Measurements from ENCODE around the gene OOEP. TPM values are rescaled to one million over a fixed set of nuclear protein-coding genes. Genes with fewer than 3 reads are reported as not detected.
A peak's percentile ranks its signal among the peaks of the same experiment; 100 is the strongest.

OOEP gene
- not detected in 2 replicates for total RNA-seq (2012; rRNA removed)
- polyA plus RNA-seq (2012; rRNA removed), result not detected in 2 replicates
- 0.12 TPM in 1 of 2 replicates, not detected in the other for polyA plus RNA-seq (2012; cell fraction: cytosol; rRNA removed)
- polyA plus RNA-seq (2012; cell fraction: nucleus; rRNA removed; ENCODE audit: low replicate concordance), result 0.08 TPM in 1 of 2 replicates, not detected in the other
- percentile 15 among the genes with signal in this experiment for Bru-seq, nascent RNA
- percentile 16 among the genes with signal in this experiment for BruChase-seq, experiment 1, labeled RNA remaining after a 6-hour chase
- percentile 18 among the genes with signal in this experiment for BruChase-seq, experiment 2, labeled RNA remaining after a 2-hour chase
- long read RNA-seq, result 0 reads

DNA sequence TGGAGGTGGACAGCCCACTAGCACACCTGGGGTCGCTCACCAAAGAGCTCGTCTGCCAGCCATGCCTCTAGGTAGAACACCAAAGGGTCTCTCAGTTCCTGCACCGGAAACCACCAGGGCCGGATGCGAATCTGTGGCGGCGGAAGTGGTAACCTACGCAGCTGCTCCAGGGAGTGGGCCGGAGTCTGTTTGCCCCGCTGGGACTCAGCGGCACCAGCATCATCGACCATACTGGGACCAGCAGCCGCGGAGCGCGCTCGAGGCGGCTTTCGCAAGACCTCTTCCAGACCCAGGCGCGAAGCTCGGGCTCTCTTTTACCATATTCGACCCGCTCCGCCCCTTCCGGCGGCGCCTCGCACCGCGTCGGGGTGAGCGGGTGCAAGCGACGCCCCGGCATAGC lies at the start of gene OOEP:
Gene OOEP (minus strand): TSS at position 335 of the 400 bp plus-strand sequence. CDS start 105 bp downstream, at position 230.
- Histone ChIP-seq H2AK5ac (ENCODE audit: low read depth, low read length) (no peak within 1 kb of the TSS), H3K14ac (replicated peaks; ENCODE audit: low read depth, low read length) (no peak within 1 kb of the TSS), H3K9me1 (ENCODE audit: insufficient read depth, low read length) (no peaks in the 10 kb centered on the region), H4K8ac (ENCODE audit: low read depth in 2 of 2, low read length in 2 of 2) (no peak within 1 kb of the TSS), H3K4me3 (ENCODE audit: insufficient read depth, low read depth, low read length) (no peak within 1 kb of the TSS), H2AK9ac (replicated peaks; ENCODE audit: low read depth, low read length, poor library complexity) (no peak within 1 kb of the TSS), H3K23ac (ENCODE audit: low read depth, low read length) (no peak within 1 kb of the TSS), H3K4me1 (ENCODE audit: control insufficient read depth, insufficient read depth, low read length) (no peaks in the 10 kb centered on the region), H3K27me3 (ENCODE audit: control insufficient read depth, insufficient read depth, low read length) (peaks cover 3% of the 10 kb centered on the region), H3K4me2 (ENCODE audit: low read depth, low read length) (no peak within 1 kb of the TSS), H2AFZ (replicated peaks; ENCODE audit: low read length, poor library complexity) (no peak within 1 kb of the TSS), H2BK20ac (ENCODE audit: low read depth, low read length) (no peak within 1 kb of the TSS), H3K4ac (ENCODE audit: low read depth, low read length) (no peak within 1 kb of the TSS), H3K27ac (ENCODE audit: insufficient read depth, low read length) (no peak within 1 kb of the TSS), H3K18ac (ENCODE audit: low read depth, low read length) (no peak within 1 kb of the TSS), H3K36me3 (ENCODE audit: control insufficient read depth, insufficient read depth, low read length) (no peaks in the 10 kb centered on the region), H2BK120ac (ENCODE audit: low read depth, low read length) (no peak within 1 kb of the TSS), H4K5ac (ENCODE audit: low read depth, low read length) (no peak within 1 kb of the TSS), H3K9me3 (ENCODE audit: control insufficient read depth, insufficient read depth, low read length) (peaks cover 10% of the 10 kb centered on the region), H2BK5ac (ENCODE audit: low read depth, low read length, poor library complexity, severe bottlenecking) (no peak within 1 kb of the TSS), H4K91ac (ENCODE audit: insufficient read depth, low read depth, low read length) (no peak within 1 kb of the TSS), H3K9ac (ENCODE audit: low read depth, low read length) (no peak within 1 kb of the TSS), H2BK15ac (ENCODE audit: low read depth, low read length) (no peak within 1 kb of the TSS), H3K56ac (ENCODE audit: extremely low read depth, insufficient read depth, low read length) (no peak within 1 kb of the TSS), H4K20me1 (ENCODE audit: insufficient read depth, low read length) (no peaks in the 10 kb centered on the region), H3K79me1 (ENCODE audit: low read depth in 1 of 2, low read length in 2 of 2) (no peaks in the 10 kb centered on the region)
- WGBS, 2 experiments (ENCODE audit: extremely low coverage in 2 of 2, insufficient read length in 1 of 2), result 95% methylated on average over 35 of the region's 36 CpGs; no CpG with 5 or more reads in 1 of the 2 experiments
- in situ Hi-C loops (cut with MboI; ENCODE audit: low sequenced_read_pairs) (no loop called here), dilution Hi-C loops (cut with HindIII; ENCODE audit: low sequenced_read_pairs, unreplicated experiment) (no loop called here), intact Hi-C loops (cut with micrococcal nuclease) (no loop called here)
- CTCF ChIA-PET, result no interaction called here
- DNase-seq (no peak), ATAC-seq (ENCODE audit: low read depth) (no peak)
- TF ChIP-seq MXI1 (IDR thresholded peaks at IDR 0.05; ENCODE audit: borderline replicate concordance, low read depth, low read length) (no peak), MAFK (IDR thresholded peaks at IDR 0.05; ENCODE audit: low read depth, low read length) (no peak), MAZ (IDR thresholded peaks at IDR 0.05; ENCODE audit: borderline replicate concordance, low read depth, low read length) (no peak), CHD1 (IDR thresholded peaks at IDR 0.05; ENCODE audit: low read depth, low read length) (no peak), RFX5 (IDR thresholded peaks at IDR 0.05; ENCODE audit: low read depth, low read length) (no peak), RCOR1 (IDR thresholded peaks at IDR 0.05; ENCODE audit: insufficient replicate concordance, low read length) (no peak), SMC3 (IDR thresholded peaks at IDR 0.05; ENCODE audit: low read depth, low read length) (no peak), BHLHE40 (IDR thresholded peaks at IDR 0.05; ENCODE audit: low read depth, low read length) (no peak), NFE2L2 (IDR thresholded peaks at IDR 0.05; ENCODE audit: low read depth, low read length) (no peak), FOS (IDR thresholded peaks at IDR 0.05; ENCODE audit: low read depth, low read length) (no peak), POLR2A (IDR thresholded peaks at IDR 0.05; ENCODE audit: low read depth, low read length) (no peak), CEBPB (IDR thresholded peaks at IDR 0.05; ENCODE audit: low read depth, low read length) (no peak), RAD21 (IDR thresholded peaks at IDR 0.05; ENCODE audit: low read length) (no peak)
- TF ChIP-seq, protein P1, sequence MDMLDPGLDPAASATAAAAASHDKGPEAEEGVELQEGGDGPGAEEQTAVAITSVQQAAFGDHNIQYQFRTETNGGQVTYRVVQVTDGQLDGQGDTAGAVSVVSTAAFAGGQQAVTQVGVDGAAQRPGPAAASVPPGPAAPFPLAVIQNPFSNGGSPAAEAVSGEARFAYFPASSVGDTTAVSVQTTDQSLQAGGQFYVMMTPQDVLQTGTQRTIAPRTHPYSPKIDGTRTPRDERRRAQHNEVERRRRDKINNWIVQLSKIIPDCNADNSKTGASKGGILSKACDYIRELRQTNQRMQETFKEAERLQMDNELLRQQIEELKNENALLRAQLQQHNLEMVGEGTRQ (IDR thresholded peaks at IDR 0.05; ENCODE audit: low read depth, low read length), result no peak
- TF ChIP-seq, protein P2, sequence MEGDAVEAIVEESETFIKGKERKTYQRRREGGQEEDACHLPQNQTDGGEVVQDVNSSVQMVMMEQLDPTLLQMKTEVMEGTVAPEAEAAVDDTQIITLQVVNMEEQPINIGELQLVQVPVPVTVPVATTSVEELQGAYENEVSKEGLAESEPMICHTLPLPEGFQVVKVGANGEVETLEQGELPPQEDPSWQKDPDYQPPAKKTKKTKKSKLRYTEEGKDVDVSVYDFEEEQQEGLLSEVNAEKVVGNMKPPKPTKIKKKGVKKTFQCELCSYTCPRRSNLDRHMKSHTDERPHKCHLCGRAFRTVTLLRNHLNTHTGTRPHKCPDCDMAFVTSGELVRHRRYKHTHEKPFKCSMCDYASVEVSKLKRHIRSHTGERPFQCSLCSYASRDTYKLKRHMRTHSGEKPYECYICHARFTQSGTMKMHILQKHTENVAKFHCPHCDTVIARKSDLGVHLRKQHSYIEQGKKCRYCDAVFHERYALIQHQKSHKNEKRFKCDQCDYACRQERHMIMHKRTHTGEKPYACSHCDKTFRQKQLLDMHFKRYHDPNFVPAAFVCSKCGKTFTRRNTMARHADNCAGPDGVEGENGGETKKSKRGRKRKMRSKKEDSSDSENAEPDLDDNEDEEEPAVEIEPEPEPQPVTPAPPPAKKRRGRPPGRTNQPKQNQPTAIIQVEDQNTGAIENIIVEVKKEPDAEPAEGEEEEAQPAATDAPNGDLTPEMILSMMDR (conservative IDR thresholded peaks at IDR 0.05; ENCODE audit: low read depth, low read length), result no peak
- TF ChIP-seq, protein P3, sequence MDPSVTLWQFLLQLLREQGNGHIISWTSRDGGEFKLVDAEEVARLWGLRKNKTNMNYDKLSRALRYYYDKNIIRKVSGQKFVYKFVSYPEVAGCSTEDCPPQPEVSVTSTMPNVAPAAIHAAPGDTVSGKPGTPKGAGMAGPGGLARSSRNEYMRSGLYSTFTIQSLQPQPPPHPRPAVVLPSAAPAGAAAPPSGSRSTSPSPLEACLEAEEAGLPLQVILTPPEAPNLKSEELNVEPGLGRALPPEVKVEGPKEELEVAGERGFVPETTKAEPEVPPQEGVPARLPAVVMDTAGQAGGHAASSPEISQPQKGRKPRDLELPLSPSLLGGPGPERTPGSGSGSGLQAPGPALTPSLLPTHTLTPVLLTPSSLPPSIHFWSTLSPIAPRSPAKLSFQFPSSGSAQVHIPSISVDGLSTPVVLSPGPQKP (IDR thresholded peaks at IDR 0.05; ENCODE audit: borderline replicate concordance, low read depth, low read length), result no peak
- BruUV-seq (replicated peaks), result no TSS peak
- POLR2A ChIA-PET (ENCODE audit: unreplicated experiment), result no interaction called here
